ENCODE measurements around the gene TSPAN5.
"Not testable (repeated sequence)": the region's sequence is repeated elsewhere in the genome, so short reads cannot be mapped to it uniquely, and the experiment has no call there.

The TSPAN5 gene

GRCh38 chr4:98658287-98659105, at the start of gene TSPAN5:
TSPAN5 (minus strand) TSS chr4:98658611.
- peak; percentile 87 for DNase-seq

GRCh38 chr4:98706935-98707334, 48.5 kb upstream of the TSPAN5 start:
- no peak for DNase-seq

GRCh38 chr4:98706200-98706813, 47.9 kb upstream of the TSPAN5 start:
- no peak for DNase-seq

GRCh38 chr4:98705586-98705985, 47.2 kb upstream of the TSPAN5 start:
- DNase-seq: not testable (repeated sequence)

- no peak for DNase-seq
These were observed 42.2 kb upstream of the TSPAN5 start for GRCh38 chr4:98700656-98701055.

- no peak for DNase-seq
These were observed 35.7 kb upstream of the TSPAN5 start for GRCh38 chr4:98694076-98694475.

- DNase-seq: no peak
These were observed 34.0 kb upstream of the TSPAN5 start for GRCh38 chr4:98692411-98692810.

- DNase-seq: no peak
These were observed 33.2 kb upstream of the TSPAN5 start for GRCh38 chr4:98691588-98691987.

- DNase-seq: no peak
These were observed 31.2 kb upstream of the TSPAN5 start for GRCh38 chr4:98689507-98690174.

- DNase-seq: no peak
These were observed 30.2 kb upstream of the TSPAN5 start for GRCh38 chr4:98688411-98689290.

GRCh38 chr4:98687876-98688275, 29.5 kb upstream of the TSPAN5 start:
- no peak for DNase-seq

GRCh38 chr4:98686847-98687246, 28.4 kb upstream of the TSPAN5 start:
- no peak for DNase-seq

- DNase-seq: no peak
These were observed 27.8 kb upstream of the TSPAN5 start for GRCh38 chr4:98686043-98686707.

- no peak for DNase-seq
These were observed 27.0 kb upstream of the TSPAN5 start for GRCh38 chr4:98685225-98686042.

- DNase-seq: no peak
These were observed 24.3 kb upstream of the TSPAN5 start for GRCh38 chr4:98682719-98683118.

- DNase-seq: no peak
These were observed 22.4 kb upstream of the TSPAN5 start for GRCh38 chr4:98680806-98681205.

- no peak for DNase-seq
These were observed 21.3 kb upstream of the TSPAN5 start for GRCh38 chr4:98679738-98680137.

- no peak for DNase-seq
These were observed 19.4 kb upstream of the TSPAN5 start for GRCh38 chr4:98677799-98678198.

GRCh38 chr4:98674404-98675173, 16.2 kb upstream of the TSPAN5 start:
- DNase-seq: no peak

- no peak for DNase-seq
These were observed 15.6 kb upstream of the TSPAN5 start for GRCh38 chr4:98673978-98674377.

- no peak for DNase-seq
These were observed 14.9 kb upstream of the TSPAN5 start for GRCh38 chr4:98673288-98673644.

Data from activated T-cell treated with anti-CD3 and anti-CD28 coated beads, Interleukin-2, amount 50 U/mL, for 1 hour (primary cell).